HUES64 (cell line): Measurements from ENCODE around the gene PTPRM.

Experiments used
- H3K27ac ChIP-seq: 2 replicates; pipeline ENCODE4 v1.7.0; 2013; ENCODE audit warnings: low read depth, low read length, inconsistent platforms
- H3K27me3 ChIP-seq: 2 replicates; pipeline ENCODE4 v1.6.1; 2013; ENCODE audit warnings: mild to moderate bottlenecking, low read length; ENCODE audit not compliant: insufficient read depth
- H3K36me3 ChIP-seq: 2 replicates; pipeline ENCODE4 v1.6.1; 2013; ENCODE audit warnings: mild to moderate bottlenecking, low read length; ENCODE audit not compliant: insufficient read depth
- H3K4me1 ChIP-seq: 2 replicates; pipeline ENCODE4 v1.6.1; 2013; ENCODE audit warnings: mild to moderate bottlenecking, low read length, moderate library complexity; ENCODE audit not compliant: insufficient read depth
- H3K4me3 ChIP-seq: 2 replicates; pipeline ENCODE4 v1.5.1; 2013; ENCODE audit warnings: mild to moderate bottlenecking, low read length, moderate library complexity
- H3K9ac ChIP-seq: 2 replicates; pipeline ENCODE4 v1.6.1; 2013; ENCODE audit warnings: mild to moderate bottlenecking, low read depth, low read length
- H3K9me3 ChIP-seq: 2 replicates; pipeline ENCODE4 v1.6.1; 2013; ENCODE audit warnings: low read depth, low read length; ENCODE audit not compliant: insufficient read depth
- WGBS: fragments of 150-250, 120-280 bp; methylation state at CpG from one replicate; pipeline ENCODE4 v1.1.7; 2013; ENCODE audit warnings: missing lambda C conversion rate; 5-methylcytosine and 5-hydroxymethylcytosine counted together

Gene PTPRM

GRCh38 chr18:8287196-8287885, 720.2 kb downstream of the PTPRM start:
- Histone ChIP-seq H3K36me3 (no peaks in the 10 kb centered on the region), H3K9me3 (no peaks in the 10 kb centered on the region), H3K27me3 (no peaks in the 10 kb centered on the region), H3K9ac (no peak overlapping the region), H3K27ac (no peak overlapping the region), H3K4me3 (no peak overlapping the region), H3K4me1 (no peaks in the 10 kb centered on the region)
- WGBS = 95% methylated on average over 2 of the region's 2 CpGs

GRCh38 chr18:8288472-8289195, 721.5 kb downstream of the PTPRM start:
- WGBS = 94% methylated on average over 8 of the region's 8 CpGs
- H3K9ac ChIP-seq = no peak overlapping the region

GRCh38 chr18:8290435-8290834, 723.3 kb downstream of the PTPRM start:
- 89% methylated on average over 2 of the region's 3 CpGs for WGBS
- H3K4me3 ChIP-seq = no peak overlapping the region
- no peak overlapping the region for H3K9ac ChIP-seq

More at GRCh38 chr18:8288472-8289195, 721.5 kb downstream of the PTPRM start:
- H3K4me3 ChIP-seq = no peak overlapping the region
- no peaks in the 10 kb centered on the region for H3K36me3 ChIP-seq
- no peak overlapping the region for H3K27ac ChIP-seq
- no peaks in the 10 kb centered on the region for H3K9me3 ChIP-seq
- no peaks in the 10 kb centered on the region for H3K4me1 ChIP-seq
- H3K27me3 ChIP-seq = no peaks in the 10 kb centered on the region

GRCh38 chr18:8290913-8291312, 723.8 kb downstream of the PTPRM start:
- H3K4me3 ChIP-seq = no peak overlapping the region
- no peaks in the 10 kb centered on the region for H3K36me3 ChIP-seq
- H3K9ac ChIP-seq = no peak overlapping the region
- no peak overlapping the region for H3K27ac ChIP-seq
- H3K9me3 ChIP-seq = no peaks in the 10 kb centered on the region
- WGBS = 86% methylated on average over 1 of the region's 1 CpG
- no peaks in the 10 kb centered on the region for H3K27me3 ChIP-seq
- no peaks in the 10 kb centered on the region for H3K4me1 ChIP-seq

More at GRCh38 chr18:8290435-8290834, 723.3 kb downstream of the PTPRM start:
- Histone ChIP-seq H3K4me1 (no peaks in the 10 kb centered on the region), H3K36me3 (no peaks in the 10 kb centered on the region), H3K9me3 (no peaks in the 10 kb centered on the region), H3K27me3 (no peaks in the 10 kb centered on the region), H3K27ac (no peak overlapping the region)

DNA sequence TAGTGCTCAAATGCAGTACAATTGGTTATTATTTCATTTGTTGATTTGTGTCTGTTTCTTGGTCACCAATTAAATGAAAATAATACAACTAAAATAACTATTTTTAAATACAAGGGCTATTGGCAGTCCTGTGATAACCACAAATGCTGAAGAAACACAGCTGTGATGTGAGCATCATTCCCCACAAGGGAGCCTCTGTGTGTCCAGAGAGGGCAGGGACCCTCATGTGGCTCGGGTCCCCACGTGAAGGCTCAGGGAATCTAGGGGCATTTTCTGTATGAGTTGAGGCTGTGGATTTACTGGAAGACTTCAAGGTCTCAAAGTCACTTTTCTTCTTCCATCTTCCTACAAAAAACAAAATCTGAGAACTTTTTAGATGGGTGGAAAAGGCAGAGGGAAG, 726.1 kb downstream of the PTPRM start:
- Histone ChIP-seq H3K4me3 (no peak overlapping the region), H3K27ac (no peak overlapping the region), H3K9ac (no peak overlapping the region), H3K4me1 (no peaks in the 10 kb centered on the region), H3K27me3 (no peaks in the 10 kb centered on the region), H3K36me3 (no peaks in the 10 kb centered on the region), H3K9me3 (no peaks in the 10 kb centered on the region)
- WGBS = 72% methylated on average over 2 of the region's 2 CpGs

GRCh38 chr18:8296886-8297616, 729.9 kb downstream of the PTPRM start:
- no peaks in the 10 kb centered on the region for H3K4me1 ChIP-seq

DNA sequence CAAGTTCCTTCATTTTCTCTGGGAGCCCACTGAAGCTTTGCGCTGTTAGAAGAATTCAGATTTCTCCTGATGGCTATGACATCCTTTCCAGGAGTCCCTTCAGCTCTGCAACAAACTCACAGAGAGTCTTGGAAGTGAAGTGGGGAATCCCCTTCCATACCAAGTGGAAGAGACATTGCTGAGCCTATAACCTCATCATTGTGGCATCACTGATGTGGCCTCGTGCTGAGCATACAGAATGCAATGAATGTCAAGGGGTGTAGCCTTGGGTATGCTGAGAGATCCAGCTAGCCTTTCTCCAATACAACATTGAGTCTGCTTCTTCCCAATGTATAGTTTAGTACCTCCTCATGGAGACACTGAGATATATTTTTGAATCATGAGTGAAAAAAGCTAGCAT, 731.1 kb downstream of the PTPRM start:
- 94% methylated on average over 2 of the region's 2 CpGs for WGBS
- Histone ChIP-seq H3K27me3 (no peaks in the 10 kb centered on the region), H3K4me3 (no peak overlapping the region), H3K9me3 (no peaks in the 10 kb centered on the region), H3K36me3 (no peaks in the 10 kb centered on the region), H3K27ac (no peak overlapping the region), H3K4me1 (no peaks in the 10 kb centered on the region), H3K9ac (no peak overlapping the region)

More at GRCh38 chr18:8296886-8297616, 729.9 kb downstream of the PTPRM start:
- Histone ChIP-seq H3K27me3 (no peaks in the 10 kb centered on the region), H3K27ac (no peak overlapping the region), H3K9ac (no peak overlapping the region), H3K36me3 (no peaks in the 10 kb centered on the region), H3K4me3 (no peak overlapping the region), H3K9me3 (no peaks in the 10 kb centered on the region)
- 95% methylated on average over 14 of the region's 16 CpGs for WGBS

DNA sequence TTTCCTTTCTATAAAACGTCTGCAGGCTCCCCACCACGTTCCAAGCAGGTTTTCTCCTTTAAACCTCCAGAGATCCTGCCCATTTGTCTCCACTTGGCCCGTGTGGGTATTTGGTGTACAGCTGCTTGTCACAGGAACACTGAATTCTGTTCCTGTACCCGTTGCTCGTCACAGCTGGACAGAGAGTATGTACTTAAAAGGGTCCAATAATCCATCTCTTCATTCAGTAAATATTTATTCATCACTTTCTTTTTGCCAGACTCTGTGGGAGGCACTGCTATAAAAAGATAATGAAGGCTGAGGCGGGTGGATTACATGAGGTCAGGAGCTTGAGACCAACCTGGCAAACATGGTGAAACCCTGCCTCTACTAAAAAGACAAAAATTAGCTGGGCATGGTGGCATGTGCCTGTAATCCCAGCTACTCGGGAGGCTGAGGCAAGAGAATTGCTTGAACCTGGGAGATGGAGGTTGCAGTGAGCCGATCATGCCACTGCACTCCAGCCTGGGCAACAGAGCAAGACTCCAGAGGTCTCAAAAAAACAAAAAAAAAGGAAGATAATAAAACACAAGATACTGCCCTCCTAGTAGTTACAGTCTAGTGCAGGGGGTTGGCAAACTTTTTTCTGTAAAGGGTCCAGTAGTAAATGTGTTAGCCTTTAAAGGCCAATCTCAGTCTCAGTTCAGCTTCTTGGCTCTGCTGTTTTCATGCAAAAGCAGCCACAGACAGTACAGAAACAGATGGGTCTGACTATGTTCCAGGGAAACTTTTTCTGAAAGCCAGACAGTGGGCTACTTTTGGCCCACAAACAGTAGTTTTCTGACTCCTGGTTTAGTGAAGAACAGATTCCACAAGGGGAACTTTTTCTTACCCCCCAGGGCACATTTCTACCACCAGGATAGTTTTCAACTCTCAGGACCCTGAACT, 732.2 kb downstream of the PTPRM start:
- WGBS = 91% methylated on average over 8 of the region's 8 CpGs
- H3K4me3 ChIP-seq = no peak overlapping the region
- no peaks in the 10 kb centered on the region for H3K36me3 ChIP-seq
- H3K27me3 ChIP-seq = no peaks in the 10 kb centered on the region
- H3K9me3 ChIP-seq = no peaks in the 10 kb centered on the region
- no peak overlapping the region for H3K9ac ChIP-seq
- H3K4me1 ChIP-seq = no peaks in the 10 kb centered on the region
- no peak overlapping the region for H3K27ac ChIP-seq

DNA sequence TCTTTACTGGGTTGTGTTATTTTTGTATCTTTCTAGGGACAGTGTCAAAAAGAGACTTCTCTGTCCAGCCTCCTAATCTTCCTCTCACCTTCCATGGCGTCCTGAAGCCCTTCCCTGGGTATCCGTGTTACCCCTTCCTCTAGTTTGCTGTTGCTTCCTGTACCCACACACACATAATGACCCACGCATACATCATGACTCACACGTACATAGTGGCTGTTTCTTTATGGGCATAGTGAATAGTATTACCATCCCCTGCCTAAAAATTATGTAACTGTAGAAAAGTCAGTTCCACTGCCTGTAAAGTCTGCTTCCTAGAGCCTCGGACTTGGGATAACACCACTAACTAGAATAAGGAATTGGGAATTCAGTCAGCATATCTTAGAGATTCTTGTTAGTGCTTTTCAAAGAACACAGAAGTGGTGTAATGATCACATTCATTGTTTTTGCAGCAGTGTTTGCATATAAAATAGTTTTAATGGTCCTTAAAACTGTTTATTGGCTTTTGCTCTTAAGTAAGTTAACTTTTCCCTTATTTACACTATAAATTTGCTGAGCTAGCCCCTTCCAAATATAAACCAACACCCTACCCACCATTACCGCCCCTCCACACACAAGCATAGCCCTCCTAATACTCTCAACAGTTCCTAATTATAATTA, 733.8 kb downstream of the PTPRM start:
- Histone ChIP-seq H3K36me3 (no peaks in the 10 kb centered on the region), H3K27me3 (no peaks in the 10 kb centered on the region), H3K4me1 (no peaks in the 10 kb centered on the region), H3K9me3 (no peaks in the 10 kb centered on the region), H3K4me3 (no peak overlapping the region), H3K27ac (no peak overlapping the region), H3K9ac (no peak overlapping the region)
- WGBS = 92% methylated on average over 5 of the region's 6 CpGs

DNA sequence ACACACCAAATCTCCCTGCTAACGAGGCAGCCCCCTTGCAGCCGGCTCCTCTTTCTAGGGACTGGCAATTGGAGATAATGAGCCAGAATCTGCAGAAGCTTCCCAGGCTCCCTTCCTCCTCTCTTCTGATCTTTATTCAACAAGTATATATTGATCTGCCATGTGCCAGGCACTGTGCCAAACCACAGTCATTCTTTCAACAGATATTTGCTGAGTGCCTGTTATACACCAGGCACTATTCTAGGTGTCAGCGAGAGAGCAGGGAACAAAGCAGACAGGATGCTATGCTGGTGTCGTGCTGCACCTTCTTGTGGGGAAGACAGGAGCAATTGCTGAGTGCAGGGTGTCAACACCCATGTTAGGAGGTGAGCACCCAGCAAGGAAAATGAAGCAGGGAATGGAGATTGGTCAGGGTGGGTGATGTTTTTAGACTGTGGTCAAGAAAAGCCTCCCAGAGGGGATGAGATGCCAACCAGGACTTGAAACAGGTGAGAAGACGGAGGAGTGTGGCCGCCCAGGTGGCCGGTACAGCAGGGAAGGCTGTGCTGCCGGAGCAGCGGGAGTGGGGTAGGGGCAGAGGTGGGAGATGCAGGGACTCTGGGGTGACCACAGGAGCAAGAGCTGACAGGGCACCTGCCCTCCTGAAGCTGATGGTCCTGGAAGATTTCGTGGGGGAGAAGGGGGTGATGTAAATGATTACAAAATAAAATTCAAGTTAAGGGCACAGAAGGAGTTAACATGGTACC, 734.5 kb downstream of the PTPRM start:
- 90% methylated on average over 10 of the region's 10 CpGs for WGBS
- no peak overlapping the region for H3K27ac ChIP-seq
- H3K4me1 ChIP-seq = no peaks in the 10 kb centered on the region
- no peaks in the 10 kb centered on the region for H3K36me3 ChIP-seq
- H3K27me3 ChIP-seq = no peaks in the 10 kb centered on the region
- no peak overlapping the region for H3K9ac ChIP-seq
- H3K9me3 ChIP-seq = no peaks in the 10 kb centered on the region
- H3K4me3 ChIP-seq = no peak overlapping the region
